IPS-18a (cell line): ENCODE measurements around the gene ATP5ME.

Source experiments
- H3K27ac ChIP-seq: one replicate; pipeline ENCODE4 v1.5.1; 2013; ENCODE audit warnings: low read length
- H3K27me3 ChIP-seq: one replicate; pipeline ENCODE4 v1.6.1; 2013; ENCODE audit warnings: mild to moderate bottlenecking, low read length; ENCODE audit not compliant: control insufficient read depth, insufficient read depth
- H3K36me3 ChIP-seq: one replicate; pipeline ENCODE4 v1.6.1; 2013; ENCODE audit warnings: low read depth, low read length; ENCODE audit not compliant: control insufficient read depth
- H3K4me1 ChIP-seq: one replicate; pipeline ENCODE4 v1.6.1; 2013; ENCODE audit warnings: low read depth, low read length; ENCODE audit not compliant: control insufficient read depth
- H3K4me3 ChIP-seq: one replicate; pipeline ENCODE4 v1.5.1; 2013; ENCODE audit warnings: low read length
- H3K9ac ChIP-seq: one replicate; pipeline ENCODE4 v1.6.1; 2013; ENCODE audit warnings: mild to moderate bottlenecking, low read length, moderate library complexity
- H3K9me3 ChIP-seq: one replicate; pipeline ENCODE4 v1.6.1; 2013; ENCODE audit warnings: low read depth, low read length; ENCODE audit not compliant: control insufficient read depth

Gene ATP5ME, protein sequence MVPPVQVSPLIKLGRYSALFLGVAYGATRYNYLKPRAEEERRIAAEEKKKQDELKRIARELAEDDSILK

DNA sequence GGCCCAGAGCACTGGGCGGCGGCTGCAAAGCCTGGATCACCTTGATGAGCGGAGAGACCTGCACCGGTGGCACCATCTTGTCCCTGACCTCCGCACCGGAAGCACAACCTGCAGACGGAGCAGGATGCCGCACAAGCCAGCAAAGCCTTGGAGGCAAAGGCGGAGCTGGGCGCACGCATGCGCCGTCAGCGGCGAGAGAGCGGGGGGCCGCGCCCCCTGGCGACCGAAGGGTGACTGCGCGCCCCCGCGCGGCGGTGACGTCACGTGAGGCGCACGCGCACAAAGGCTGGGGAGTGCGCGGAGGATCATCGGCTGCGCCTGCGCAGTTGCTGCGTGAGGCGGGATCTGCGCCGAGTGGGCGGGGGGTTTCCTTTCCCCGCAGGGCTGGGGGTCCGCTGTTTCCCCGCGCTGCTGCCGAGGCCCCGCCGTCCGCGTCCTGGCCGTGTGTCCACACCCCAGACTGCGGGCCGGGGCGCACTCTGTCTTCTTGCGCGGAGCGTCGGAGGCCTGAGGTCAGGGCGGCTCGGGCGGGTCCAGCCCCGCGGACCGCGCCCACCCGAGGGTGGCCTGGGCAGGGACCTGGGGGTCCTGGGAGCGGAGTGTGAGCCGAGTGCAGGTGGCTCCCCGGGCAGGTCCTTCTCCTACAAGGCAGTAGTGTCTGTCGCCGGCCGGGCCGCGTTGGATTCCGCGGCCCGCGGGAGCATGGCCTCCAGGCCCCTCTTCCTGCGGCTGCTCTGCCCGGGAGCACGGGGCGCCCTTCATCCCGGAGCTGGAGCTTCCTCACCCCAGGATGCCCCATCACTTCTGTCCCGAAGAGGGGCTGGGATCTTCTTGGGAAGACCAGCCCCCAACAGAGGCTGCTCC, at the start of gene ATP5ME, which contains the start of gene MYL5:
ATP5ME (minus strand) TSS at position 105 of the 864 bp plus-strand sequence; CDS start at position 76, 29 bp downstream.
MYL5 (plus strand) TSS at position 371 of the 864 bp plus-strand sequence. CDS start 3,485 bp downstream, outside the sequence.
- Histone ChIP-seq H3K9ac (peak within 1 kb of the TSS; percentile 84), H3K4me3 (peak within 1 kb of the TSS; percentile 80), H3K36me3 (peaks cover 14% of the 10 kb centered on the region), H3K4me1 (no peaks in the 10 kb centered on the region), H3K27ac (peak within 1 kb of the TSS; percentile 50), H3K27me3 (no peaks in the 10 kb centered on the region), H3K9me3 (no peaks in the 10 kb centered on the region)

DNA sequence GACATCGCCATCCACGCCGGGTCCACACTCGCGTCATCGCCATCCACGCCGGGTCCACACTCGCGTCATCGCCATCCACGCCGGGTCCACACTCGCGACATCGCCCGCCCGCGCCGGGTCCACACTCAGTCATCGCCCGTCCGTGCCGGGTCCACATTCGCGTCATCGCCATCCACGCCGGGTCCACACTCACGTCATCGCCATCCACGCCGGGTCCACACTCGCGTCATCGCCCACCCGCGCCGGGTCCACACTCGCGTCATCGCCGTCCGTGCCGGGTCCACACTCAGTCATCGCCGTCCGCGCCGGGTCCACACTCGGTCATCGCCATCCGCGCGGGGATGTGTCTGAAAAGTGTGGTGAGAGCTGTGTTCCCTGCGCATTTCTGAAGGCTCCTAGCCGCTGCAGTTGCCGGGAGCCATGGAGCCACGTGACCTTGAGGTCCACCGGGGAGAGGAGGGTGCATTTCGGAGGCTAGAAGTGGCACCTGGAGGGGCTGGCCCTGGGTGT, 48.8 kb upstream of the ATP5ME start:
- H3K27ac ChIP-seq, result no peak overlapping the region
- H3K4me3 ChIP-seq, result no peak overlapping the region
- no peaks in the 10 kb centered on the region for H3K27me3 ChIP-seq
- H3K36me3 ChIP-seq, result no peaks in the 10 kb centered on the region
- H3K9ac ChIP-seq, result no peak overlapping the region
- no peaks in the 10 kb centered on the region for H3K9me3 ChIP-seq
- H3K4me1 ChIP-seq, result no peaks in the 10 kb centered on the region

DNA sequence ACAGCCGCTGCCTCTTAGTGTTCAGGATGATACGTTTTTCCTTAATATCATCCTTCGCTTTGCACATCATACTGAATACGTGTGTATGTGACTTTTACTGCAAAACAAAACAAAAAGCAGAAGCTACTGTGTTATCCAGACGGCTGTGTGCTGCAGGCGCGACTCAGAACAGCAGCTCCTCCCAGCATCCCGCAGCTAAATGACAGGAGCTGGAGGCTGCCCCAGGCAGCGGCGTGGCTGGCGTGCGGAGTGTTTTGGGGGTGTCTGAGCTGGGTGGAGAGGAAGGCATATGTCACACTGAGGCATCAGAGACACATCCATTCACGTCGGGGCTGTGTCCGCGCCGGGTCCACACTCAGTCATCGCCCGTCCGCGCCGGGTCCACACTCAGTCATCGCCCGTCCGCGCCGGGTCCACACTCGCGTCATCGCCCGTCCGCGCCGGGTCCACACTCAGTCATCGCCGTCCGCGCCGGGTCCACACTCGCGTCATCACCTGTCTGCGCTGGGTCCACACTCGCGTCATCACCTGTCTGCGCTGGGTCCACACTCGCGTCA, 48.2 kb upstream of the ATP5ME start:
- no peaks in the 10 kb centered on the region for H3K27me3 ChIP-seq
- no peaks in the 10 kb centered on the region for H3K36me3 ChIP-seq
- H3K4me1 ChIP-seq, result no peaks in the 10 kb centered on the region
- H3K4me3 ChIP-seq, result no peak overlapping the region
- no peaks in the 10 kb centered on the region for H3K9me3 ChIP-seq
- H3K9ac ChIP-seq, result no peak overlapping the region
- no peak overlapping the region for H3K27ac ChIP-seq

DNA sequence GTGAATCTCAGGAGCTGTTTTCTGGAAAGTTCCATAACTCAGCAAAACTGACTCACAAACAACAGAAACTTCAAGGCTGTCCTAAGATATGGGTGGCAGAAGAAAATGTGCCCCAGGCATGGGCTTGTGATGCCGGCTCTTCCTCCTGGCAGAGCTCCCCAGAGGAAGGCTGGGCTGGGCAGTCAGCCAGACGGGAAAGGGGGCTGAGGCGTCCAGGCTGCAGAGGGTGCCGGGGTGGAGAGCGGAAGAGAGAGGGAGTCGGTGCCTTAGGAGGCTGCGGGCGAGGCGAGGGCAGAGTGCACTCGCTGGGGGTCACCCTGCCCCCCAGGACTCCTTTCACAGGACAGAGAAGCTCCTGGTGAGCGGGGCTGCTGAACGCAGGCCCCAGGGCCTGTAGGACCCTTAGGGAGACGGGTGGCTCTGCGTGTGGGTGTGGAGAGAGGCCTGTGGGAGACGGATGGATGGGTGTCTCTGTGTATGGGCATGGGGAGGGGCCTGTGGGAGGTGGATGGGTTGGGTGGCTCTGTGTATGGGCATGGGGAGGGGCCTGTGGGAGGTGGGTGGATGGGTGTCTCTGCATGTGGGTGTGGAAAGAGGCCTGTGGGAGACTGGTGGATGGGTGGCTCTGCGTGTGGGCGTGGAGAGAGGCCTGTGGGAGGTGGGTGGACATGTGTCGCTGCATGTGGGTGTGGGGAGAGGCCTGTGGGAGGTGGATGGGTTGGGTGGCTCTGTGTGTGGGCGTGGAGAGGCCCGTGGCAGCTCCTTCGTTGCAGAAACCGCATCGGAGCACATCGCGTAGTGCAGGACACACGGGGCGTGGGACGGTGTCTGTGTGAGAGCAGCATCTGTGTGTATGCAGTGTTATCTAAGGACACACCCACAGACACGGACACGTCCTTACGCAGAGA, 47.4 kb upstream of the ATP5ME start:
- H3K27me3 ChIP-seq, result no peaks in the 10 kb centered on the region
- no peaks in the 10 kb centered on the region for H3K9me3 ChIP-seq
- H3K36me3 ChIP-seq, result no peaks in the 10 kb centered on the region
- H3K9ac ChIP-seq, result no peak overlapping the region
- H3K4me1 ChIP-seq, result no peaks in the 10 kb centered on the region
- no peak overlapping the region for H3K4me3 ChIP-seq
- no peak overlapping the region for H3K27ac ChIP-seq

GRCh38 chr4:720111-720860, 46.2 kb upstream of the ATP5ME start:
- H3K4me1 ChIP-seq, result no peaks in the 10 kb centered on the region
- H3K9ac ChIP-seq, result no peak overlapping the region
- no peak overlapping the region for H3K4me3 ChIP-seq
- H3K9me3 ChIP-seq, result no peaks in the 10 kb centered on the region
- no peaks in the 10 kb centered on the region for H3K27me3 ChIP-seq
- H3K36me3 ChIP-seq, result no peaks in the 10 kb centered on the region
- no peak overlapping the region for H3K27ac ChIP-seq

DNA sequence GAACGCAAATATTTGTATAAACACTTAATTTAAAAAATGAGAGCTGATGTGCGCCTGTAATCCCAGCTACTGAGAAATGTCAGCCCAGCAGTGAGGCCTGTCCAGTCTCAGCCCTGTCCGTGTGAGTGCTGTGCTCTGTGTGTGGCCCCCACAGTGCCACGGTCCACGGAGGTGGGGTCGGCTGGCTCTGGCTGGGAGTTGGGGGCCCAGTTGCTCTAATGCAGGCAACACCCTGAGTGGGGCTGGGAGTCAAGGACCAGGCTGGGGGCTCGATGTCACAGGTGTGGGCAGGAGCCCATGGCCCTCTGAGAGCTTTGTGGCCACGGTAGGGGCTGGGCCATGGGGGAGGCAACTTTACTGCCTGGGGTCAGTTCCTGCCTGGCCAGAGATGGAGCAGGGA, 44.4 kb upstream of the ATP5ME start:
- Histone ChIP-seq H3K4me3 (no peak overlapping the region), H3K27ac (no peak overlapping the region), H3K9ac (no peak overlapping the region), H3K27me3 (no peaks in the 10 kb centered on the region), H3K9me3 (no peaks in the 10 kb centered on the region), H3K4me1 (no peaks in the 10 kb centered on the region), H3K36me3 (peaks cover 3% of the 10 kb centered on the region)

- Histone ChIP-seq H3K36me3 (peaks cover 3% of the 10 kb centered on the region), H3K27me3 (no peaks in the 10 kb centered on the region), H3K4me3 (no peak overlapping the region), H3K9me3 (no peaks in the 10 kb centered on the region), H3K27ac (no peak overlapping the region), H3K4me1 (no peaks in the 10 kb centered on the region), H3K9ac (no peak overlapping the region)
Measured at GRCh38 chr4:717601-718320, 43.7 kb upstream of the ATP5ME start.

DNA sequence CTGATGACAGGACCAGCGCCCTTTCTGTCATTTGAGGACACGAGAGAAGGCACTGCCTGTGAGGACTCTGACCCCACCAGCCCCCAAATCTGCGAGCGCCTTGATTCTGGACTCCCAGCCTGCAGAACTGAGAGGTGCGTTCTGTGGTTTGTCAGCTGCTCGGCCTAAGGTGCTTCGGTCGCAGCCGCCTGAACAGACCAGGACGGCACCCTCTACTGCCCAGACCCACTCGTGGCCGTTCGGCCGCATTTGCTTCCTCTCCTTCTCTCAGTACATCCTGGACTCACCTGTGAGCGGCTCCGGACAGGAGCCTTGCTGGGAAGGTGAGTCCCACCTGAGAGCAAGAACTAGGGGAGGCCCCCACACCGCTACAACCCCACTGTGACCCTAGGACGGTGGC, 40.0 kb upstream of the ATP5ME start:
- H3K9me3 ChIP-seq, result no peaks in the 10 kb centered on the region
- H3K27me3 ChIP-seq, result no peaks in the 10 kb centered on the region
- H3K36me3 ChIP-seq, result peaks cover 3% of the 10 kb centered on the region
- H3K27ac ChIP-seq, result no peak overlapping the region
- no peaks in the 10 kb centered on the region for H3K4me1 ChIP-seq
- no peak overlapping the region for H3K4me3 ChIP-seq
- H3K9ac ChIP-seq, result no peak overlapping the region

DNA sequence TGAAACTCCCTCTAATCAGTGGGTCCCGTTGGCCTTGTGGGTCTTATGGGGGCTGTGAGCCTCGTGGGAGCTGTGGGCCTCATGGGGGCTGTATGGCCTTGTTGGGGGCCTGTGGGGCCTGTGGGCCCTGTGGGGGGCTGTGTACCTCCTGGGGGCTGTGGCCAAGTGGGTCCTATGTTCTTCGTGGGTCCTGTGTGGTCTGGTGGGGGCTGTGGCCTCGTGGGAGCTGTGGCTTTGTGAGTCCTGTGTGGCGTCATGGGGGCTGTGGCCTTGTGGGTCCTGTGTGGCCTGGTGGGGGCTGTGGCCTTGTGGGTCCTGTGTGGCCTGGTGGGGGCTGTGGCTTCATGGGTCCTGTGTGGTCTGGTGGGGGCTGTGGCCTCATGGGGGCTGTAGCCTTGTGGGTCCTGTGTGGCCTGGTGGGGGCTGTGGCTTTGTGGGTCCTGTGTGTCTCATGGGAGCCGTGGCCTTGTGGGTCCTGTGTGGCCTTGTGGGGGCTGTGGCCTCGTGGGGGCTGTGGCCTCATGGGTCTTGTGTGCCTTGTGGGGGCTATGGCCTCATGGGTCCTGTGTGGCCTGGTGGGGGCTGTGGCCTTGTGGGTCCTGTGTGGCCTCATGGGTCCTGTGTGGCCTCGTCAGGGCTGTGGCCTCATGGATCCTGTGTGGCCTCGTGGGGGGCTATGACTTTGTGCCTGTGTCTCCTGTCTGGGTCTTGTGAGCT, 39.0 kb upstream of the ATP5ME start:
- H3K27ac ChIP-seq, result no peak overlapping the region
- H3K4me1 ChIP-seq, result no peaks in the 10 kb centered on the region

DNA sequence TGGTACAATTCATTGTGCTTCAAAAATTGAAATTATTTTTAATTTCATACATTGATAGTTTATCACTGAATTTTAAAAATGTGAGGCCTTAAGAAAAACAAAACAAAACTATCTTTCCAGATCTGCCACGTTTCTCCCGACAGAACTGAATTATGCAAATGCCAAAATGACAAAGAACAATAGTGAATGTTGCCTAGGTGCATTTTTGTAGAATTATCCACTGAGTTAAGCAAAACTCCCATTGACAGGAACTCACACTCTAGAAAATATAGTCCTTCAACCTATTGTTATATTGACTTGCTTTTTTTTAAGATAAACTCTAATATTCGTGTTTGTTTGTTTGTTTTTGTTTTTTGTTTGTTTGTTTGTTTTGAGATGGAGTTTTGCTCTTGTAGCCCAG, 38.0 kb upstream of the ATP5ME start:
- H3K36me3 ChIP-seq, result peaks cover 3% of the 10 kb centered on the region
- H3K27me3 ChIP-seq, result no peaks in the 10 kb centered on the region
- H3K4me1 ChIP-seq, result peaks cover under 1% of the 10 kb centered on the region
- no peak overlapping the region for H3K9ac ChIP-seq
- no peak overlapping the region for H3K27ac ChIP-seq
- no peaks in the 10 kb centered on the region for H3K9me3 ChIP-seq
- no peak overlapping the region for H3K4me3 ChIP-seq

More for the DNA sequence above, 39.0 kb upstream of the ATP5ME start:
- H3K9me3 ChIP-seq, result no peaks in the 10 kb centered on the region
- H3K9ac ChIP-seq, result no peak overlapping the region
- H3K27me3 ChIP-seq, result no peaks in the 10 kb centered on the region
- peaks cover 3% of the 10 kb centered on the region for H3K36me3 ChIP-seq
- H3K4me3 ChIP-seq, result no peak overlapping the region
